AG09309 (cell line): ENCODE results near the gene LRRC58.

ENCODE experiments used
- DNase-seq: peaks from one replicate; pipeline ENCODE4 v3.0.0-alpha.2; 2010; ENCODE audit warnings: low read depth
- H3K4me3 ChIP-seq: 2 replicates; pipeline ENCODE4 v1.5.1; 2011; ENCODE audit warnings: mild to moderate bottlenecking, low read depth, low read length, moderate library complexity; ENCODE audit not compliant: control insufficient read depth
- TF ChIP-seq, protein P1 (sequence below): IDR thresholded peaks from 2 replicates; pipeline ENCODE4 v1.5.1; 2011; ENCODE audit warnings: mild to moderate bottlenecking, low read depth, low read length, inconsistent platforms; ENCODE audit not compliant: insufficient read depth, control insufficient read depth; ENCODE audit errors: missing control alignments

Gene LRRC58

DNA sequence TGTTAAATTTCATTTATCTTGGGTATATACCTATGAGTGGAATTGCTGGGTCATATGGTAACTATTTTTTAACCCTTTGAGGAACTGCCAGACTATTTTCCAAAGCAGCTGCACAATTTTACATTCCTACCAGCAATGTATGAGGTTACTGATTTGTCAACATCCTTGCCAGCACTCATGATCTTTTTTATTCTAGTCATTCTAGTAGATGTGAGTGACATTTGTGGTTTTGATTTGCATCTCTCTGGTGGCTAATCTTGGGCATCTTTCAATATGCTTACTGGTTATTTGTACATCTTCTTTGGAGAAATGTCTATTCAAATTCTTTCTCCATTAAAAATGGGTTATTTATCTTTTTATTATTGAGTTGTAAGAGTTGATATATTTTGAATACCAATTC, 21.3 kb upstream of the LRRC58 start:
- TF ChIP-seq, protein P1, sequence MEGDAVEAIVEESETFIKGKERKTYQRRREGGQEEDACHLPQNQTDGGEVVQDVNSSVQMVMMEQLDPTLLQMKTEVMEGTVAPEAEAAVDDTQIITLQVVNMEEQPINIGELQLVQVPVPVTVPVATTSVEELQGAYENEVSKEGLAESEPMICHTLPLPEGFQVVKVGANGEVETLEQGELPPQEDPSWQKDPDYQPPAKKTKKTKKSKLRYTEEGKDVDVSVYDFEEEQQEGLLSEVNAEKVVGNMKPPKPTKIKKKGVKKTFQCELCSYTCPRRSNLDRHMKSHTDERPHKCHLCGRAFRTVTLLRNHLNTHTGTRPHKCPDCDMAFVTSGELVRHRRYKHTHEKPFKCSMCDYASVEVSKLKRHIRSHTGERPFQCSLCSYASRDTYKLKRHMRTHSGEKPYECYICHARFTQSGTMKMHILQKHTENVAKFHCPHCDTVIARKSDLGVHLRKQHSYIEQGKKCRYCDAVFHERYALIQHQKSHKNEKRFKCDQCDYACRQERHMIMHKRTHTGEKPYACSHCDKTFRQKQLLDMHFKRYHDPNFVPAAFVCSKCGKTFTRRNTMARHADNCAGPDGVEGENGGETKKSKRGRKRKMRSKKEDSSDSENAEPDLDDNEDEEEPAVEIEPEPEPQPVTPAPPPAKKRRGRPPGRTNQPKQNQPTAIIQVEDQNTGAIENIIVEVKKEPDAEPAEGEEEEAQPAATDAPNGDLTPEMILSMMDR, result no peak
- DNase-seq, result no peak
- H3K4me3 ChIP-seq, result no peak overlapping the region

GRCh38 chr3:120369037-120369467, 19.9 kb upstream of the LRRC58 start:
- DNase-seq, result no peak
- no peak overlapping the region for H3K4me3 ChIP-seq
- TF ChIP-seq, protein P1, result no peak

- DNase-seq, result no peak
- no peak overlapping the region for H3K4me3 ChIP-seq
- TF ChIP-seq, protein P1, result no peak
These were observed 19.0 kb upstream of the LRRC58 start for GRCh38 chr3:120368172-120368571.

DNA sequence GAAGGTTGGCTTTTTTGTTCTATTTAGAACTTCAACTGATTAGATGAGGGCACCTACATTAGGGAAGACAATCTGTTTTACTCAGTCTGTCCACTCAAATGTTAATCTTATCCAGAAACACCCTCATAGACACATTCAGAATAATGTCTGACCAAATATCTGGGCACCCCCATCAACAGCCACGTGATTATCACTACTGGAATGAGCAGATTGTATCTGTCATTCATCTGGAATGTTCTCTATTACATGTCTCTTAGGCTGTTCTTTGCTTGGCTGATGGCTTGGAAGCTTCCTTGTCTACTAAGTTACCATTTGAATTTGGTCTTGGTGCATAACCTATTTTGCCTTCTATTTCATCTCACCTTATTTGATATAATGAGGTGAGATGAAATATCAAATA, 15.7 kb upstream of the LRRC58 start:
- TF ChIP-seq, protein P1, result no peak
- no peak for DNase-seq
- no peak overlapping the region for H3K4me3 ChIP-seq

GRCh38 chr3:120364101-120364500, 14.9 kb upstream of the LRRC58 start:
- TF ChIP-seq, protein P1, result no peak
- no peak overlapping the region for H3K4me3 ChIP-seq
- DNase-seq, result no peak

GRCh38 chr3:120357807-120358206, 8.7 kb upstream of the LRRC58 start:
- DNase-seq, result no peak
- TF ChIP-seq, protein P1, result no peak
- no peak overlapping the region for H3K4me3 ChIP-seq

- H3K4me3 ChIP-seq, result no peak overlapping the region
- no peak for DNase-seq
- TF ChIP-seq, protein P1, result no peak
These were observed 6.3 kb upstream of the LRRC58 start for GRCh38 chr3:120355486-120355885.
